HCT116 (cell line): ENCODE results near the gene SMIM20. TPM values are rescaled to one million over a fixed set of nuclear protein-coding genes. Genes with fewer than 3 reads are reported as not detected.

ENCODE experiments used
- ATAC-seq: fragments of 200-7000 bp; cut with Tn5 transposase; 2 replicates; pipeline ENCODE4 v1.9.1; 2020; ENCODE audit warnings: mild to moderate bottlenecking, moderate library complexity
- BruUV-seq: library from RNA; stranded (reverse); fragments of 400-500 nt; replicated peaks from 2 replicates; lab custom pipeline; 2021; lab: Mats Ljungman, UMichigan
- CTCF ChIA-PET: fragments of 300-600 bp; sonication (Branson Sonifier 250); formaldehyde crosslinking; loops from one replicate; lab custom pipeline; 2021; ENCODE audit warnings: antibody characterized with exemption; lab: Charles Lee
- POLR2A ChIA-PET: fragments of 300-600, 350-600 bp; sonication (Branson Sonifier 250); formaldehyde crosslinking; loops from one replicate; lab custom pipeline; 2021; ENCODE audit warnings: antibody characterized with exemption; lab: Charles Lee
- RAD21 ChIA-PET, 2 experiments: fragments of 300-600 bp; sonication (Branson Sonifier 250); formaldehyde crosslinking; loops; one replicate each; lab custom pipeline; 2023; ENCODE audit warnings: low total read pairs in 2 of 2; ENCODE audit not compliant: uncharacterized antibody in 2 of 2, unreplicated experiment in 2 of 2, low non-redundant PET in 1 of 2; lab: Charles Lee
- DNase-seq: peaks from one replicate; pipeline ENCODE4 v3.0.0-alpha.2; 2010; ENCODE audit warnings: low read depth, low spot score
- H2AFZ ChIP-seq: fragments of 200-600 bp; shearing (Covaris generic), sonication (generic); 2 replicates; pipeline ENCODE4 v1.6.1; 2017; ENCODE audit warnings: low read depth, mixed run types, mixed read lengths, antibody characterized with exemption, low read length; ENCODE audit not compliant: poor library complexity, severe bottlenecking
- H3K27ac ChIP-seq: 2 replicates; pipeline ENCODE4 v1.5.1; 2012; ENCODE audit warnings: low read depth, low read length
- H3K27me3 ChIP-seq: fragments of 200-600 bp; sonication (generic); 2 replicates; pipeline ENCODE4 v1.6.1; 2016; ENCODE audit warnings: mixed run types, low read length, mixed read lengths; ENCODE audit not compliant: insufficient read depth
- H3K36me3 ChIP-seq, 2 experiments: fragments of 200-500 bp in 1 of 2; fragments of 200-600 bp in 1 of 2; sonication (Bioruptor generic) in 1 of 2; sonication (generic) in 1 of 2; 2 replicates each; pipeline versions ENCODE4 v1.5.1 to v1.6.1; 2014 to 2016; ENCODE audit warnings: low read length in 2 of 2, inconsistent platforms in 1 of 2, mixed read lengths in 1 of 2, mixed run types in 1 of 2; ENCODE audit not compliant: insufficient read depth in 2 of 2, control insufficient read depth in 1 of 2
- H3K4me1 ChIP-seq, 2 experiments: fragments of 200-600 bp in 1 of 2; sonication (generic) in 1 of 2; 2 replicates each; pipeline versions ENCODE4 v1.5.1 to v1.6.1; 2012 to 2017; ENCODE audit warnings: low read length in 2 of 2, inconsistent platforms in 1 of 2, mild to moderate bottlenecking in 1 of 2, mixed read lengths in 1 of 2, mixed run types in 1 of 2, moderate library complexity in 1 of 2; ENCODE audit not compliant: insufficient read depth in 2 of 2, control insufficient read depth in 1 of 2
- H3K4me2 ChIP-seq: fragments of 200-600 bp; sonication (generic); 2 replicates; pipeline ENCODE4 v1.6.1; 2017; ENCODE audit warnings: mixed run types, low read length, mixed read lengths
- H3K4me3 ChIP-seq, 2 experiments: fragments of 200-600 bp in 1 of 2; sonication (generic) in 1 of 2; replicated peaks in 1 of 2; 2 replicates each; pipeline ENCODE4 v1.5.1; 2011 to 2016; ENCODE audit warnings: low read length in 2 of 2, control low read depth in 1 of 2, low read depth in 1 of 2, mild to moderate bottlenecking in 1 of 2, mixed read lengths in 1 of 2, mixed run types in 1 of 2
- H3K79me2 ChIP-seq: fragments of 200-600 bp; sonication (generic); 2 replicates; pipeline ENCODE4 v1.6.1; 2017; ENCODE audit warnings: mild to moderate bottlenecking, mixed run types, low read length, moderate library complexity, mixed read lengths; ENCODE audit not compliant: insufficient read depth
- H3K9ac ChIP-seq: fragments of 200-600 bp; sonication (generic); 2 replicates; pipeline ENCODE4 v1.6.1; 2016; ENCODE audit warnings: low read length, mixed read lengths
- H3K9me2 ChIP-seq: fragments of 200-600 bp; sonication (generic), shearing (Covaris generic); 2 replicates; pipeline ENCODE4 v1.6.1; 2017; ENCODE audit warnings: mixed run types, mild to moderate bottlenecking, moderate library complexity; ENCODE audit not compliant: insufficient read depth
- H3K9me3 ChIP-seq, 2 experiments: fragments of 200-500 bp in 1 of 2; fragments of 200-600 bp in 1 of 2; sonication (Bioruptor generic) in 1 of 2; sonication (generic) in 1 of 2; 2 replicates each; pipeline ENCODE4 v1.6.1; 2014 to 2017; ENCODE audit warnings: low read length in 2 of 2, mixed read lengths in 2 of 2, inconsistent platforms in 1 of 2, low read depth in 1 of 2, mild to moderate bottlenecking in 1 of 2, mixed run types in 1 of 2, moderate library complexity in 1 of 2; ENCODE audit not compliant: control insufficient read depth in 1 of 2, insufficient read depth in 1 of 2
- H4K20me1 ChIP-seq: fragments of 200-600 bp; sonication (generic), shearing (Covaris generic); 2 replicates; pipeline ENCODE4 v1.6.1; 2017; ENCODE audit warnings: mixed run types, mild to moderate bottlenecking, moderate library complexity; ENCODE audit not compliant: insufficient read depth
- CBX3 ChIP-seq: IDR thresholded peaks from 2 replicates; pipeline ENCODE4 v1.6.1; 2012; ENCODE audit warnings: low read depth
- CEBPB ChIP-seq: IDR thresholded peaks from 2 replicates; pipeline ENCODE4 v1.6.1; 2012; ENCODE audit warnings: low read depth
- CTCF ChIP-seq, 3 experiments: fragments of 200-600 bp in 1 of 3; sonication (generic) in 1 of 3; IDR thresholded peaks in 2 of 3; conservative IDR thresholded peaks in 1 of 3; 2 replicates each; pipeline ENCODE4 v1.5.1; 2012 to 2017; ENCODE audit warnings: low read depth in 2 of 3, low read length in 2 of 3, antibody characterized with exemption in 1 of 3, borderline replicate concordance in 1 of 3, control low read depth in 1 of 3, mild to moderate bottlenecking in 1 of 3, mixed read lengths in 1 of 3, mixed run types in 1 of 3, moderate library complexity in 1 of 3; ENCODE audit not compliant: insufficient read depth in 1 of 3
- EGR1 ChIP-seq: IDR thresholded peaks from 2 replicates; pipeline ENCODE4 v1.6.1; 2012; ENCODE audit warnings: low read depth
- ELF1 ChIP-seq: IDR thresholded peaks from 2 replicates; pipeline ENCODE4 v1.6.1; 2012; ENCODE audit warnings: low read depth, borderline replicate concordance
- EZH2 ChIP-seq: fragments of 200-600 bp; sonication (generic); IDR thresholded peaks from 2 replicates; pipeline ENCODE4 v1.6.1; 2017; ENCODE audit warnings: antibody characterized with exemption, mixed run types
- JUND ChIP-seq: IDR thresholded peaks from 2 replicates; pipeline ENCODE4 v1.6.1; 2012
- MAX ChIP-seq: IDR thresholded peaks from 2 replicates; pipeline ENCODE4 v1.6.1; 2012
- POLR2A ChIP-seq: IDR thresholded peaks from 2 replicates; pipeline ENCODE4 v1.7.0; 2011; ENCODE audit warnings: borderline replicate concordance; ENCODE audit not compliant: insufficient read depth, insufficient read length; ENCODE audit errors: extremely low read depth
- POLR2AphosphoS5 ChIP-seq: IDR thresholded peaks from 2 replicates; pipeline ENCODE4 v1.6.1; 2011; ENCODE audit warnings: mild to moderate bottlenecking, low read depth, low read length, moderate library complexity
- RAD21 ChIP-seq: IDR thresholded peaks from 2 replicates; pipeline ENCODE4 v1.6.1; 2012; ENCODE audit warnings: low read depth, mild to moderate bottlenecking
- REST ChIP-seq: IDR thresholded peaks from 2 replicates; pipeline ENCODE4 v1.6.1; 2012; ENCODE audit warnings: low read depth
- SIN3A ChIP-seq: IDR thresholded peaks from 2 replicates; pipeline ENCODE4 v1.6.1; 2012; ENCODE audit warnings: low read depth
- SP1 ChIP-seq: IDR thresholded peaks from 2 replicates; pipeline ENCODE4 v1.6.1; 2012; ENCODE audit warnings: low read depth
- TCF7L2 ChIP-seq: IDR thresholded peaks from 2 replicates; pipeline ENCODE4 v1.7.0; 2011; ENCODE audit warnings: borderline replicate concordance, inconsistent platforms; ENCODE audit not compliant: insufficient read depth, insufficient read length; ENCODE audit errors: extremely low read depth
- YY1 ChIP-seq: IDR thresholded peaks from 2 replicates; pipeline ENCODE4 v1.6.1; 2011; ENCODE audit warnings: low read length, low read depth, moderate library complexity, mild to moderate bottlenecking; ENCODE audit not compliant: insufficient replicate concordance; ENCODE audit errors: extremely low read depth
- ZFX ChIP-seq: fragments of 450-650 bp; IDR thresholded peaks from 2 replicates; pipeline ENCODE4 v1.6.1; 2017
- ZNF274 ChIP-seq: fragments of 200-500 bp; sonication (Bioruptor generic); IDR thresholded peaks from 2 replicates; pipeline ENCODE4 v1.6.1; 2014; ENCODE audit warnings: mild to moderate bottlenecking, low read depth, low read length, inconsistent platforms
- intact Hi-C: fragments of 100-400 bp; cut with micrococcal nuclease; formaldehyde crosslinking; loops from 2 replicates; pipeline ENCODE4 v1.10.0; 2022
- total RNA-seq: library from RNA; stranded (reverse); gene quantifications from one replicate; pipeline ENCODE4 v1.2.1, GENCODE V29; 2021; ENCODE audit not compliant: unreplicated experiment
- TF ChIP-seq, protein P1 (sequence below): IDR thresholded peaks from 2 replicates; pipeline ENCODE4 v1.6.1; 2011; ENCODE audit warnings: mild to moderate bottlenecking, low read length, moderate library complexity; ENCODE audit not compliant: insufficient replicate concordance; ENCODE audit errors: extremely low read depth
- TF ChIP-seq, protein P2 (sequence below): IDR thresholded peaks from 2 replicates; pipeline ENCODE4 v1.6.1; 2012

Gene SMIM20
- total RNA-seq, 1 experiment from 2014 or later, result 36.9 TPM

GRCh38 chr4:25888781-25889180 lies 25.2 kb upstream of the SMIM20 start:
- H3K36me3 ChIP-seq, result no peaks in the 10 kb centered on the region
- H3K27me3 ChIP-seq, result no peaks in the 10 kb centered on the region
- RAD21 ChIA-PET, result no interaction called here
- H3K9ac ChIP-seq, result no peak overlapping the region
- H3K4me3 ChIP-seq, result no peak overlapping the region
- intact Hi-C loops, result no loop called here
- no peak for TF ChIP-seq EGR1
- TF ChIP-seq YY1, result no peak
- TF ChIP-seq EZH2, result no peak
- TF ChIP-seq POLR2A, result no peak
- TF ChIP-seq RAD21, result no peak
- TF ChIP-seq ZFX, result no peak
- no peak for TF ChIP-seq ZNF274
- TF ChIP-seq CTCF (IDR thresholded peaks at IDR 0.05 in 2 of 3, conservative IDR thresholded peaks at IDR 0.05 in 1 of 3; ENCODE audit: borderline replicate concordance in 1 of 3, insufficient read depth in 1 of 3, low read depth in 2 of 3, low read length in 2 of 3), result no peak
- TF ChIP-seq TCF7L2, result no peak
- TF ChIP-seq MAX, result no peak
- no peak for TF ChIP-seq CBX3
- no peak for TF ChIP-seq REST
- no peak for TF ChIP-seq SP1
- TF ChIP-seq JUND, result no peak
- no peak for TF ChIP-seq ELF1
- TF ChIP-seq, protein P1, sequence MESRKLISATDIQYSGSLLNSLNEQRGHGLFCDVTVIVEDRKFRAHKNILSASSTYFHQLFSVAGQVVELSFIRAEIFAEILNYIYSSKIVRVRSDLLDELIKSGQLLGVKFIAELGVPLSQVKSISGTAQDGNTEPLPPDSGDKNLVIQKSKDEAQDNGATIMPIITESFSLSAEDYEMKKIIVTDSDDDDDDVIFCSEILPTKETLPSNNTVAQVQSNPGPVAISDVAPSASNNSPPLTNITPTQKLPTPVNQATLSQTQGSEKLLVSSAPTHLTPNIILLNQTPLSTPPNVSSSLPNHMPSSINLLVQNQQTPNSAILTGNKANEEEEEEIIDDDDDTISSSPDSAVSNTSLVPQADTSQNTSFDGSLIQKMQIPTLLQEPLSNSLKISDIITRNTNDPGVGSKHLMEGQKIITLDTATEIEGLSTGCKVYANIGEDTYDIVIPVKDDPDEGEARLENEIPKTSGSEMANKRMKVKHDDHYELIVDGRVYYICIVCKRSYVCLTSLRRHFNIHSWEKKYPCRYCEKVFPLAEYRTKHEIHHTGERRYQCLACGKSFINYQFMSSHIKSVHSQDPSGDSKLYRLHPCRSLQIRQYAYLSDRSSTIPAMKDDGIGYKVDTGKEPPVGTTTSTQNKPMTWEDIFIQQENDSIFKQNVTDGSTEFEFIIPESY, result no peak
- TF ChIP-seq, protein P2, sequence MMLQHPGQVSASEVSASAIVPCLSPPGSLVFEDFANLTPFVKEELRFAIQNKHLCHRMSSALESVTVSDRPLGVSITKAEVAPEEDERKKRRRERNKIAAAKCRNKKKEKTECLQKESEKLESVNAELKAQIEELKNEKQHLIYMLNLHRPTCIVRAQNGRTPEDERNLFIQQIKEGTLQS, result no peak
- TF ChIP-seq SIN3A, result no peak
- no peak for TF ChIP-seq CEBPB
- no peak for TF ChIP-seq POLR2AphosphoS5
- no peaks in the 10 kb centered on the region for H3K4me1 ChIP-seq
- H3K79me2 ChIP-seq, result no peaks in the 10 kb centered on the region
- CTCF ChIA-PET, result no interaction called here
- ATAC-seq (no peak), DNase-seq (no peak)
- H3K4me2 ChIP-seq, result no peak overlapping the region
- BruUV-seq, result no TSS peak
- H4K20me1 ChIP-seq, result no peaks in the 10 kb centered on the region
- H3K9me3 ChIP-seq, result no peaks in the 10 kb centered on the region
- no peak overlapping the region for H3K27ac ChIP-seq
- H2AFZ ChIP-seq, result no peak overlapping the region
- POLR2A ChIA-PET, result no interaction called here
- no peaks in the 10 kb centered on the region for H3K9me2 ChIP-seq
